Measurements from ENCODE around the gene NTM. TPM values are rescaled to one million over a fixed set of nuclear protein-coding genes. Genes with fewer than 3 reads are reported as not detected.

Gene NTM
- total and polyA plus RNA-seq, 2 of the 8 experiments (the other 6 are each of a cell fraction or from before 2014, with no cell fraction given), result 13.4 to 20.0 TPM

- Histone ChIP-seq H2BK20ac (ENCODE audit: low read length) (no peak overlapping the region), H2AK5ac (ENCODE audit: low read depth, low read length) (no peak overlapping the region), H3K9ac (replicated peaks in 1 of 4; ENCODE audit: extremely low read depth in 1 of 4, low read depth in 3 of 4, low read length in 3 of 4) (no peak overlapping the region), H4K20me1 (replicated peaks in 1 of 2; ENCODE audit: control insufficient read depth in 1 of 2, insufficient read depth in 2 of 2, low read length in 2 of 2) (no peaks in the 10 kb centered on the region), H4K5ac (ENCODE audit: insufficient read length, low read depth, low read length) (no peak overlapping the region), H3K9me3 (ENCODE audit: insufficient read depth in 2 of 2, low read depth in 1 of 2, low read length in 1 of 2) (no peaks in the 10 kb centered on the region), H3K4ac (replicated peaks; ENCODE audit: insufficient read length, low read depth, low read length) (no peak overlapping the region), H2AFZ (ENCODE audit: low read length) (no peak overlapping the region), H3K18ac (ENCODE audit: extremely low read depth, low read length) (no peak overlapping the region), H4K91ac (replicated peaks; ENCODE audit: insufficient read length, low read length) (no peak overlapping the region), H3K36me3 (ENCODE audit: control insufficient read depth in 2 of 4, insufficient read depth in 4 of 4, low read length in 3 of 4) (no peaks in the 10 kb centered on the region; a peak in 1 of 8 replicates), H4K8ac (ENCODE audit: extremely low read depth, insufficient read depth, low read length) (no peak overlapping the region), H2BK15ac (ENCODE audit: low read length) (no peak overlapping the region), H3K4me2 (ENCODE audit: insufficient read depth in 1 of 2, low read depth in 2 of 2, low read length in 2 of 2) (no peak overlapping the region), H3K27ac (ENCODE audit: low read depth, low read length) (no peak overlapping the region), H2BK5ac (ENCODE audit: low read depth, low read length) (no peak overlapping the region), H3K27me3 (replicated peaks in 1 of 4; ENCODE audit: control insufficient read depth in 3 of 4, extremely low read depth in 1 of 4, insufficient read depth in 3 of 4, low read length in 3 of 4) (no peaks in the 10 kb centered on the region), H2BK12ac (ENCODE audit: low read depth, low read length) (no peak overlapping the region), H3K23me2 (ENCODE audit: low read depth, low read length) (no peaks in the 10 kb centered on the region; the same call in 1 of the 2 replicates), H2BK120ac (replicated peaks; ENCODE audit: low read depth, low read length) (no peak overlapping the region), H3K4me1 (replicated peaks in 1 of 4; ENCODE audit: control insufficient read depth in 3 of 4, insufficient read depth in 4 of 4, low read length in 3 of 4) (no peaks in the 10 kb centered on the region), H3K79me1 (ENCODE audit: low read depth, low read length) (no peaks in the 10 kb centered on the region; the same call in 1 of the 2 replicates), H3K4me3 (ENCODE audit: extremely low read depth in 1 of 4, insufficient read depth in 2 of 4, low read depth in 3 of 4, low read length in 4 of 4) (no peak overlapping the region), H3K56ac (replicated peaks; ENCODE audit: insufficient read length, low read depth, low read length) (no peak overlapping the region), H3K23ac (ENCODE audit: insufficient read length) (no peak overlapping the region), H3K14ac (ENCODE audit: insufficient read length) (no peak overlapping the region), H3K79me2 (ENCODE audit: control insufficient read depth in 1 of 2, insufficient read depth in 2 of 2, low read length in 2 of 2) (no peaks in the 10 kb centered on the region)
- DNase-seq (ENCODE audit: low read depth in 1 of 2, low spot score in 2 of 2) (no peak), FAIRE-seq (no peak)
- ChIA-PET CTCF (ENCODE audit: partially characterized antibody) (interaction anchor here (0.8 kb wide), 1 partner anchor 10 kb away, joined by 3 read pairs; no protein-coding TSS in a partner anchor), POLR2A (ENCODE audit: partially characterized antibody) (interaction anchor here (1.0 kb wide), 1 partner anchor 12 kb away, joined by 3 read pairs; no protein-coding TSS in a partner anchor)
- no peak for TF ChIP-seq TAF7 (optimal IDR thresholded peaks at IDR 0.05; ENCODE audit: borderline replicate concordance, low read depth, low read length)
- 93% methylated on average over 3 of the region's 3 CpGs; no CpG with 5 or more reads in 1 of the 2 experiments for WGBS, 2 experiments (ENCODE audit: extremely low coverage in 1 of 2, insufficient coverage in 1 of 2, insufficient read length in 1 of 2, insufficient replicate concordance in 2 of 2, low coverage in 1 of 2, low lambda C conversion rate in 2 of 2, missing lambda C conversion rate in 1 of 2)
Observed at GRCh38 chr11:131345406-131345805, 25.0 kb upstream of the NTM start.
